ENCODE data around the gene TTC23. TPM values are rescaled to one million over a fixed set of nuclear protein-coding genes. Genes with fewer than 3 reads are reported as not detected.

The TTC23 gene
- total RNA-seq, 1 donor: 28.5 TPM

DNA sequence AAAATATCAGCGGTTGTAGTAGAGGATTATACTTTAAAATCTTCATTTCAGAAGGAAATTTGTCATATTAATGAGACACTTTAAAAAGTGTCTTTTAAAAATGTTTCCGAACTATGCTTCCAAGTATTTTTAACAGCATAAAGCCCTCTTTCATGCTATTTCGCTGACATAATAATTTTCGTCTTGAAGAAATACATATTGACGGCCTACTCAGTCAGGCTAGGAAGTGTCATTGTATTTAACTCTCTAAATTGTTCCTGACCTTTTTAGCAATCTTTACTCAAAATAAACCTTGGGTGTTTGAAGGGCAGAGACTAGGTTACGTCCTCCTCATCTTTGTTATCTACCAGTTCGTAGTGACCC is 1.1 kb upstream of the TTC23 start:
- peak overlapping the region; percentile 95 for H3K4me3 ChIP-seq (ENCODE audit: low read depth, low read length)
- TF ChIP-seq, protein P1, sequence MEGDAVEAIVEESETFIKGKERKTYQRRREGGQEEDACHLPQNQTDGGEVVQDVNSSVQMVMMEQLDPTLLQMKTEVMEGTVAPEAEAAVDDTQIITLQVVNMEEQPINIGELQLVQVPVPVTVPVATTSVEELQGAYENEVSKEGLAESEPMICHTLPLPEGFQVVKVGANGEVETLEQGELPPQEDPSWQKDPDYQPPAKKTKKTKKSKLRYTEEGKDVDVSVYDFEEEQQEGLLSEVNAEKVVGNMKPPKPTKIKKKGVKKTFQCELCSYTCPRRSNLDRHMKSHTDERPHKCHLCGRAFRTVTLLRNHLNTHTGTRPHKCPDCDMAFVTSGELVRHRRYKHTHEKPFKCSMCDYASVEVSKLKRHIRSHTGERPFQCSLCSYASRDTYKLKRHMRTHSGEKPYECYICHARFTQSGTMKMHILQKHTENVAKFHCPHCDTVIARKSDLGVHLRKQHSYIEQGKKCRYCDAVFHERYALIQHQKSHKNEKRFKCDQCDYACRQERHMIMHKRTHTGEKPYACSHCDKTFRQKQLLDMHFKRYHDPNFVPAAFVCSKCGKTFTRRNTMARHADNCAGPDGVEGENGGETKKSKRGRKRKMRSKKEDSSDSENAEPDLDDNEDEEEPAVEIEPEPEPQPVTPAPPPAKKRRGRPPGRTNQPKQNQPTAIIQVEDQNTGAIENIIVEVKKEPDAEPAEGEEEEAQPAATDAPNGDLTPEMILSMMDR (IDR thresholded peaks at IDR 0.05; ENCODE audit: insufficient read depth, low read depth, low read length): no peak
- no peak for DNase-seq (ENCODE audit: low read depth)

DNA sequence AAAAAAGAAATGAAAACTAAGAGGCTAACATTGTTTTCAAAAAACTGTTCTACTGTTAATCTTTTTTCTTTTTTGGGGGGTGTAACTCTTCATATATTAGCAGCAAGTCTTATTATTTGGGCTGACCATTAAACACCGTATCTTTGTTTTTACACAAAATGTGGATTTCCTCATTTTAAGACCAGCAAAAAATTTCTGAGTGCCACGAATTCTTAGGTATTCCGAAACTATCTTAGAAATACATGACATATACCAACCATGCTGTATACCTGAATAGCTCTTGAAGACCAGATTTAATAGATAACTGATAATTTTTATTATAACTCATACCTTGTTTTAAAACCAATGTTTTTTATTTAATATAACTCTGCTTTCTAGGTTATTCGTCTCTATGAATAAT is 620 bp upstream of the TTC23 start:
- TF ChIP-seq, protein P1 (IDR thresholded peaks at IDR 0.05; ENCODE audit: insufficient read depth, low read depth, low read length): no peak
- no peak for DNase-seq (ENCODE audit: low read depth)
- peak overlapping the region; percentile 95 for H3K4me3 ChIP-seq (ENCODE audit: low read depth, low read length)

DNA sequence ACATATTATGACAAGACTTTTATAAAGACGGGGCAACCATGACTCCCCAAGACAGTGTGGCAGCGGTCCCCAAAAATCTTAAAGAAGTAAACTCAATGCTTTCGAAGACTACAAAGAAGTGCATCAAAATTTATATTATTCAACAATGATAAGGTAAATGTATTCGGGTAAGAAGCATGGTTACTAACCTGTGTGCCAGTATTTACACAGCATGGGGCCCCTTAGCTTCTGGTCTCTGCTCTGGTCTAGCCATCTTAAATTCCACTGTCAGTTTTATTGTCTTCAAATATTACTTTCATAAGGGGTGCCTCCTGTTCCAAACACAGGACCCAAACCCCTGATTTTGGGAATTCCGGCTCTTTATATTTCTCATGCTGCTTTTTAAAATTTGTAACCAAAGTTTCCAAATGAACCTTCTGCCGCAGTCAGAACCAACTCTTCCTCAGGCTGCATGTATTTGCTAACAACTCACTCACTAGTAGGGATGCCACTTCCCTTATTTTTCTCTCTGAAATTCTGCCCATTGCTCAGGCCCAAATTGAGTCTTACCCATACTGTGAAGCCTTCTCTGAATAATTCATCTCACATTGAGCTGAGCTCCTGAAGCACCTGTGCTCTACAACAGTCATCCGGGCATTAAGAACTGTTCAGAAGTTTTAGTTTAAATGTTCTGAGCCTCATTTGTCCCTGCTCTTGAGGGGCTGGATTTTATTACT is 1.2 kb downstream of the TTC23 start:
- TF ChIP-seq, protein P1 (IDR thresholded peaks at IDR 0.05; ENCODE audit: insufficient read depth, low read depth, low read length): no peak
- H3K4me3 ChIP-seq (ENCODE audit: low read depth, low read length): peak overlapping the region; percentile 95
- DNase-seq (ENCODE audit: low read depth): no peak

DNA sequence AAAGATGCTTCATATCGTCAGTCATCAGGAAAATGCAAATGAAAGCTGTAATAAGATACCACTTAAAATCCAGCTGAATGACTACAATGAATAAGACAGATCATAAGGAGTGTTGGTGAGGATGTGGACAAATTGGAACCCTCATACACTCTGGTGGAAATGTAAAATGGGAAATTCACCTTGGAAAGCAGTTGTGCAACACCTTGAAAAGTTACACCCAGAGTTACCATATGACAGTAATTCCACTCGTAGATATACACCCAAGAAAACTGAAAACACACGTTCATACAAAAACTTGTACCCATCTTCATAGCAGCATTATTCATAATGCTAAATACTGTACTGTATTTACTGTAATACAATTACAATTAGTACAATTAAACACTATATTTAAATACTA is 2.3 kb downstream of the TTC23 start:
- DNase-seq (ENCODE audit: low read depth): no peak
- H3K4me3 ChIP-seq (ENCODE audit: low read depth, low read length): no peak overlapping the region
- TF ChIP-seq, protein P1 (IDR thresholded peaks at IDR 0.05; ENCODE audit: insufficient read depth, low read depth, low read length): no peak

DNA sequence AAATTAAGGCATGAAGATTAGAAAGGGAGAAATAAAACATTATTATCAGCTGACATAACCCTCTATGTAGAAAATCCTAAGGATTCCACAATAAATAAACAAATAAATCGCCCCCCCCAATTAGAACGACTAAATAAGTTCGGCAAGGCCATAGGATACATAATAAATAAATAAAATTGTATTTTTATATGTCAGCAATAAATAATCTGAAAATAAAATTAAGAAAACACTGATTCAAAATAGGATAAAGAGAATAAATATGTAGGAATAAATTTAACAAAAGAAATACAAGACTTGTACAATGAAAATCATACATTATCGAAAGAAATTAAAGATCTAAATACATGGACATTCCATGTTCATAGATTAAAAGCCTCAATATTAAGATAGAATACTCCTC is 5.1 kb downstream of the TTC23 start:
- TF ChIP-seq, protein P1 (IDR thresholded peaks at IDR 0.05; ENCODE audit: insufficient read depth, low read depth, low read length): no peak
- no peak overlapping the region for H3K4me3 ChIP-seq (ENCODE audit: low read depth, low read length)
- DNase-seq (ENCODE audit: low read depth): no peak

DNA sequence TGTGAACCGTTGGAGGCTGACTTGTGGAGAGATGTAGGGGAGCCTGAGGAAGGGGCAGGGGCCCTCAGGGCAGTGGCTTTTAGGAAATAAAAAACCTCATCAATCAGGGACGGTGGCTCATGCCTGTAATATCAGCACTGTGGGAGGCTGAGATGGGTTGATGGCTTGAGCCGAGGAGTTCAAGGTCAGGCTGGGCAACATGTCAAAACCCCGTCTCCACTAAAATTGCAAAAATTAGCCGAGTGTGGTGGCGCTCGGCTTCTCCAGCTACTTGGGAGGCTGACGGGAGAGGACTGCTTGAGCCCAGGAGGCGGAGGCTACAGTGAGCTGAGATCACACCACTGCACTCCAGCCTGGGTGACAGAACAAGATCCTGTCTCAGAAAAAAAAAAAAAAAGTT is 7.6 kb downstream of the TTC23 start:
- TF ChIP-seq, protein P1 (IDR thresholded peaks at IDR 0.05; ENCODE audit: insufficient read depth, low read depth, low read length): no peak
- H3K4me3 ChIP-seq (ENCODE audit: low read depth, low read length): no peak overlapping the region
- DNase-seq (ENCODE audit: low read depth): no peak

Data from fibroblast of villous mesenchyme (primary cell).